GM19328 (cell line): ENCODE results near the gene CTNNA3.

Source experiments
- ATAC-seq: cut with Tn5 transposase; IDR thresholded peaks from one replicate; pipeline ENCODE4 v1.9.1; 2021; ENCODE audit warnings: mild to moderate bottlenecking, moderate library complexity; ENCODE audit not compliant: unreplicated experiment

Gene CTNNA3

DNA sequence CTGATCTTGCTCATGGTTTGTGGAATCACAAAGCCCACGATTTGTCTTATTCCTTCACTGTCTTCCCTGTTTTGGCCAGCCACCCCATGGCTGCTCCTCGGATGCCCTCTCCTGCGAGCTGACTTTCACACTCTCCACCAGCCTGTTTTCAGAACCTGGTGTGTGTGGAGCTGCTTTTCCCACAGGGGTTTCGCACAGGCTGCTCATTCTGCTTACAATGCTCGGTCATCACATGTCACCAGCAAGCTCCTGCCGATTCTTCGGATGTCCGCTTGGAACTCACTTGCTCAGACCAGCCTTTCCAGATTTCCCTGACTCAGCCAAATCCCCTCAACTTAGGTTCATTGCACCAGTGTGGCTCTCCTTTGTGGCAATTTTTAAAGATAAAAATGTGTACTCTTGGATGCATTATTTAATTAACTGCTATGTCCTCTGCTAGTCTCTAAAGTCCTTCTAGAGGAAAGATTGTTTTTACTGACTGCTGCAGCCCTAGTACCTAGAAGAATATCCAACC is 1788.7 kb downstream of the CTNNA3 start:
- no peak for ATAC-seq

DNA sequence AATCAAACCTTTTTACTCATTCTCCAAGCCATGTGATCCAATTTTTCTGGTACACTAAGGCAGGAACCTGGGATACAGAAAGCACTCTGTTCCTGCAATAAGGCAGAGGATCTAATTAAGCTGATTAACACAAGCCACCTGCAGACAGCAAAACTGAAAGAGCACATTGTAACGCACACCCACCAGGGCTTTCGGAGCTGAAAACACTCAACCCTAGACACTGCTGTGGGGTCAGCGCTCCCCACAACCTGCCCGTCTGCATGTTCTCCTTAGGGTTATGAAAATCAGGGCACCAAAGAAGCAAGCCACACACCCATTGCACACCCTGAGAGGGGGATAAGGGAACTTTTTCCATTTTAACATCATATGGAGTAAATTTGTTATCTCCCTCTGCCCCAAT is 1792.4 kb downstream of the CTNNA3 start:
- no peak for ATAC-seq

DNA sequence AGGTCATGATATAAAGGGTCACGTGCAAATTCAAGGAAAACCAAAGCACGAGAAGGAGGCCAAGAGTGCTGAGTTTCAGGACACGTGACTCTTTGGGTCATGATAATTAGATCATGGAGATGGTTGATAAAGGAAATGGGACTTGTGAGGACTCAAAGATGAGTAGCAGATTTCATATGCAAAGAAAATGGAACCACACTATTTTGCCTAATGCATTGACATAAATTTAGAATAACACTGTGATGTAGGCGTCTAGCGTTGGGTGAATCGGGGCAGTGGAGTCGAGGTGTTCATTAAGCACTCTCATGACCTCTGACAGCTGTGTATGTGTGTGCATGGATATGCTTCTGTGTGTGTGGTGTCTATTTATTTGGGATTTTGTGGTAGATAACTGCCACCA is 1795.7 kb downstream of the CTNNA3 start:
- ATAC-seq: no peak

DNA sequence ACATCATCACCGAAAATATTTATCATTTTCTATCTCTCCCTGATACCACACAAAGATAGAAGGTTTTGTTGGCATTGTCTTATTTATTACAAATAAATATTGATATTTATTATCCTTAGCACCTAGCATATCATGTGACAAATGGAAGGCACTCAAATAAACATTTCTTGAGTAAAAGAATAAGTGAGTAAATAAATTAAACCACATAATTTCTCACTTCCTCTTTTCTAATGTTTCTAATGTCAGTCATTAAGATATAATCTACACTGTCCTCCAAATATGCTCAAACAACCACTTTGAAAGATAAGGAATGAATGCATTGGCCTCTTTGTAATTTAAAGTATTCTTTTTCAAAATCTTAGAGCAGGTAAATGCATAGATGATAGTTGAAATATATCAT is 1797.9 kb downstream of the CTNNA3 start:
- no peak for ATAC-seq

DNA sequence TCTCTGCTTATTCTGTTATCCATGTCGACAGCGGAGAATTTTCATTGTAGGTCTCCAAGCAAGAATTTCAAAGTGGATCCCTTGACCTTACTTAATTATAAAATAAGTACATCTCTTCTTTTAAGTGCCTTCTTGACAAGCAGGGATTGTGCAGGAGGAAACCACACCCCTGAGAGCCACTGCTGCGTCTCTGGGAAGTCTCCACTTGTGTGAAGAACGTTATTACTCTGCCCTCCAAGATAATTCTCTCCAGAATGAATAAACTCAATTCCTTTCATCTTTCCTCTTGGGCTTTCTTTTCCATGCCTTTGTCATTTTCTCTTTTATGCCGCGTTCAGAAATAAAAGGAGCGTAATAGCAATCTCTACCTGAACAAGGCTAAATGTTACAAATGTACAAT is 1801.0 kb downstream of the CTNNA3 start:
- no peak for ATAC-seq

DNA sequence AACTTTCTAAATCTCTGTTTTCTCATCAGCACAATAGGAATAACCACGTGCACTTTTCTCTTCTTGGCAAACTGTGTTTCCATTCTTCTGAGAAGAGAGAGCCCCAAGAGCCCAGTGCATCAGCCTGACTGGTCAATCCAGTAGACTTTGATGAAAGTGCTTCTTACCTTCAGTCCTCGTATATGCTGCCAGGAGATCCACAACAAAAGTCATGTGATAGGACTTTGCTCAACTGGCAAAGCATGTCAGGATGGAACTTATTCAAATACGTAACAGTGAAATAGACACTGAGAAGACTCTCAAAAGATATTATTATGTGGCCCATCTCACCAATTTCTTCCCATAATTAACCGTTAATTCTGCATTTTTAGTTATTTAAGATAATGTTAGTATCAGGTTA is 1801.6 kb downstream of the CTNNA3 start:
- ATAC-seq: no peak

DNA sequence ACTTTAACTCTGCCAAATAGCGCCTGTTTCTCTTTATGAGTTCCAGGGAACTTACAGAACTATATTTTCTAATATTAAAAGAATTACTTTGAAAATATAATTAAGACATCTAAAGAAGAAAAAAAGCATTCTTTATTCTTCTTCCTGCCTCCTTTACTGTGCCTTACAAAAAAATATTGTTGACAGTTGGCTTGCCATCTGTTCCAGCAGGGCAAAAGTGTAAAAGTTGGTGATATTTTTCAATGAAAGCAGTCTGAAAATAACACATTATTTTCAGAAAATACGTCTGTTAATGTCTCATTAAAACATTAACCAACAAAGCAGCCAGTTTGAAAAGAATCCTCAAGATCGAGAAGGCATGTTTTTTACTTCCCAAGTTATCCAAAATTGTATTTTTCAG is 1802.3 kb downstream of the CTNNA3 start:
- ATAC-seq: no peak

DNA sequence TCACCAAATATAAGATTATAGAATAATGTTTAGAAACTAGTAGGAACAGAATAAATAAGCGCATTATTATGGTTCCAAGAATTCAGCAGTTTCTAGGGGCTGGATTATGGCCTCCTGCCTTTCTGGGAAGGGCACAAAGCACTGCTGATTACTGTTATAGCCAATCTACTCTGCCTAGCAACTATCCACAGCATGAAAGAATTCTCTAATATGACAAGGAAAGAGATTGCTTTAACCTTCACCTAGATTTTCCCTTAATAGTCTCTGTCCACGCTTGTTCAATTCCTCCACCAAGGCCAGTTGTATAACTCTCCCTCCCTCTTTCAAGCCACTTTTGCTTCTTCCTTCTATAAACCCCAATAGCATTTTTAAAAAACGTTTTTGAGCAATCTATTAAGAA is 1803.7 kb downstream of the CTNNA3 start:
- no peak for ATAC-seq

DNA sequence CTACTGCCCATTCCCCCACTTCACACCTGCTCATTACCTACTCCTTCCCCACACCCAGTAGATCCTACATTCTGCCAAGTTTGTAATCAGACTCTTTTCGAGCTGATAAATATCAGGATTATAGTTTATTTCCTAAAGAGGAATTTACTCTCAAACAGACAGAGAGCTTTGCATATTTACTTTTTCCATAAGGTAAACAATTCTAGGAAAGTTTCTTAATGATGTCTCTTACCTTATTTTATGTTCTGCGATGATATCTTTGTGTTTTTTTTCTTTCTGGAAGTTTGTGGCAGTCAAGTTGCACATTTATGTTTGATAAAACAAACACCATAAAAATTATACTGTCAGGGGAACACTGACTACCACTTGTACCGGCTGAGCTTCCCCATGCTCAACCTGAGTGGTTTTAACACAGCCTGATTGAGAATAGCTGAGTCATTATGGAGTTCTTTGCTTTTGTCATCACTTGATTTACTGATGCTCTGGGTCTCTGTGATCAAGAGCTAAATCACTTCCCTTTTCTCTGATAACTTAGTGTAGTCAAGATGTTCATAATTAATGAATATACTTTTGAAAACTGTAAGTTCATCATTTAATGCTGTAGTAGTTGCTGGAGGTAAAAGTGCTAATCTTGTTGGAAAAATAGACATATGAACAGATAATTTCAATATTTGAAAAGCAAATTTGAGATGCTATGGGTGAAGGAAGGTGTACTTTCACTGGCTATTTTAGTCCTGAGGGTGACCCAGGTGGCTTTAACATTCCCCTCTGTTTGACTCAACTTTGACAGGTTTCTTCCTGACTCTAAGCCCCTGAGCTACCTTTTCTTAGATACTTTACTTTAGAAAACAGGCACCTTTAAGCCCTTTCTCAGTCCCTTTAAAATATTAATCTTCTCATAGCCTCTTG is 1804.7 kb downstream of the CTNNA3 start:
- ATAC-seq: peak; percentile 72

DNA sequence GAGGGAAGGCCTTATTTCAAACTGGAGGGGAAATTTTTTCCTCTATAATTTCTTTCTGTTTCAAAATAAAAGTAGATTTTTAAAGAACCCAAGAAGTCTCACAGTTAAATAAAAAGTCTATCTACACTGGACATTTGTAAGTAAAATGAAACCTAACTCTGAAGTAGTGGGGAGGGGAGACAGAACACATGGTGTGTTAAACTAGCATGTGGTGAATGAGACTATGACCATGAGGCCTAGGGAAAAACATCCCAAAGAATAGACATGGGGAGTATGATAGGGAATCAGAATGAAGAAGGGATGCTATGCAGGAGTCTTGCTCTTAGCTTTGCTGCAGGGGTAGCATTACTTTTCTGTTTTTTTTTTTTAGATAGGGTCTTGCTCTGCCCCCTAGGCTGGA is 1831.5 kb downstream of the CTNNA3 start:
- no peak for ATAC-seq

DNA sequence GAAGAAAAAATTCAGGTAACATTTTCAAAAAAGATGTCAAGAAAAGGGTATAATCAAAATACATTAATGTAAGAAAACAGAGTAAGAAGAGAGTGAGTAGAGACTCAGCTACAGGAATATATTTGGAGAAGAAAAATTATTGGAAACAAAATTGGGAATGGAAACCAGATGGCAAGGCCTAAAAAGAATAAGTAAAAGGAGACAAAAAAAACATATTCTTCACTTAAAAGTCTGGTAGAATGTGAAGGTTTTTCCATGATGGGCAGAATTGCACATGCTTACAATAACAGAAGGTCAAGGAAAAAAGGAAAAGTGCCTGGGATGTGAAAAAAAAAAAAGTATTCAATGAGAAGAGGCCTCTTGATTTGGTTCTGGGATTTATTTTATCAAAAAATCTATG is 1832.0 kb downstream of the CTNNA3 start:
- no peak for ATAC-seq
